HG02840 (cell line): Measurements from ENCODE around the gene IKZF1.

Source experiments
- ATAC-seq: cut with Tn5 transposase; IDR thresholded peaks from one replicate; pipeline ENCODE4 v1.9.1; 2021; ENCODE audit warnings: mild to moderate bottlenecking, moderate library complexity, moderate number of reproducible peaks; ENCODE audit not compliant: unreplicated experiment, low FRiP score

The IKZF1 gene

GRCh38 chr7:50399635-50400034 lies 95.1 kb downstream of the IKZF1 start:
- ATAC-seq: no peak

- no peak for ATAC-seq
Observed at GRCh38 chr7:50400114-50400513, 95.6 kb downstream of the IKZF1 start.

DNA sequence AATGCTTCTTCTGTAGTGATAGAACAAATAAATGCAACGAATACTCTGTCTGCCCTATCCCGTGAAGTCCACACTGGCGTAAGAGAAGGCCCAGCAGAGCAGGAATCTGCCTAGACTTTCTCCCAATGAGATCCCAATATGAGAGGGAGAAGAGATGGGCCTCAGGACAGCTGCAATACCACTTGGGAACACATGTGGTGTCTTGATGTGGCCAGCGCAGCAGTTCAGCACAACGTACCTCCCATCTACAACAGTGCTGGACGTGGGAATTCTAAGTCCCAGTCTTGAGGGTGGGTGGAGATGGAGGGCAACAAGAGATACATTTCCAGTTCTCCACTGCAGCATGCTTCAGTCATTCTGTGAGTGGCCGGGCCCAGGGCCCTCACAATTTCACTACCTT lies 99.9 kb downstream of the IKZF1 start:
- ATAC-seq: no peak

GRCh38 chr7:50405221-50405620 lies 100.7 kb downstream of the IKZF1 start:
- ATAC-seq: no peak

- no peak for ATAC-seq
Observed at GRCh38 chr7:50406935-50407334, 102.4 kb downstream of the IKZF1 start.

GRCh38 chr7:50409856-50410745 lies 105.6 kb downstream of the IKZF1 start:
- ATAC-seq: peak; percentile 35

DNA sequence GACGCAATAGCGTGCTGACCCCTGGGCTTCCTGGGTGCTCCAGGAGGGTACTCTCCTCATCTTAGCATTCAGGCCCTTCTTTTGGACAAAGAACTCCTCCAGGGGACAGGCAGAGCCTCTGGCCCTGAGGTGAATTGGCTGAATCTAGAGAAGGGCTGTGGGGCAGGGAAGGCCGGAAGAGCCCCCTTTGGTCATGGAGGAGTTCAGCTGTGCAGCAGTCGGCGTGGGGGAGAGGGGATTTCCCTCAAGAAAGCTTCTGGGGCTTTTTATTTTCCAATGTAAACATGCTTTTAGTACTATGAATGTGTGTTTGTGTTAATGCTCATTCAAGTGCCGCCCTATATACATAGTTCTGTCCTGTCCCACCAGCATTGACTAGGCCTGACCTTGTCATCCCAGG lies 106.8 kb downstream of the IKZF1 start:
- ATAC-seq: no peak

GRCh38 chr7:50412973-50413372 lies 108.5 kb downstream of the IKZF1 start:
- no peak for ATAC-seq

DNA sequence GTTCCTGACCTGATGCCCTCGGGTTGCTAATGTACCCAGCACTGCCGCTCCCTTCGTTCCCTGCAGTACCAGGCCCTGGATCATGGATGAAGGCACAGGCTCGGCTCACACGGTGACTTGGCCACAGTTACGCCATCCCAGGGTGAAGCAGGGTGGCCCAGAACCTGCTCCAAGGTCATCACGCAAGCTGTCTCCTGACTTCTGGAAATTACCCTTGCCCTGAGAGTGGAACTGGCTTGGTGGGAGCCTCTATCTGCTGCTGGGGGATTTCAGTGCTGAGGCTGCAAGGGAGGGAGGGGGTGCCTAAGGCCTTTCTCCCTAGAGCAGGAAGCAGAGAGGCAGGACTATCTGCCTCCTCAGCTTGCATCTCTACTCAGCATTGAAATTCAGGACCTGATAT lies 109.0 kb downstream of the IKZF1 start:
- ATAC-seq: no peak

GRCh38 chr7:50415844-50416364 lies 111.4 kb downstream of the IKZF1 start:
- no peak for ATAC-seq

GRCh38 chr7:50416527-50417182 lies 112.1 kb downstream of the IKZF1 start:
- ATAC-seq: peak; percentile 49

- peak; percentile 72 for ATAC-seq
Observed at GRCh38 chr7:50418086-50418515, 113.6 kb downstream of the IKZF1 start.

- no peak for ATAC-seq
Observed at GRCh38 chr7:50418526-50419290, 114.2 kb downstream of the IKZF1 start.

DNA sequence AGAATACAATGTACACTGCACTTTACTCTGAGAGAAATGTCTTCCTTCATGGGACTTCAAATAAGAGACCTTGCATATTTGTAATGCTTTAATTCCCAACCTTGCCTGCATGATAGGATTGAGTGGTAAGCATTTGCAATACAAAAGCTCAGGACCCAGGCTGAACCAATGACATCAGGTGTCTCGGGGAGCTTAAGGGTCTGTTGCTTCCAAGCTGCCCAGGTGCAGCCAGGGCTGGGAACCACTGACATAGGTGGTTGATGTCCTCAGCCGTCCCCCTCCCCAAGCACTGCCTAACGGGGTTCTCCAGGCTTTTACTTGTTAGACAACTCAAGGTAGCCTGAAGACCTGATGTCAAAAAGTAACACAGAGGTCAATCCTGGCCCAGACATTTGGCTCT lies 116.5 kb downstream of the IKZF1 start:
- no peak for ATAC-seq

- no peak for ATAC-seq
Observed at GRCh38 chr7:50422858-50423257, 118.3 kb downstream of the IKZF1 start.

- no peak for ATAC-seq
Observed at GRCh38 chr7:50423860-50424259, 119.3 kb downstream of the IKZF1 start.

GRCh38 chr7:50425318-50425717 lies 120.8 kb downstream of the IKZF1 start:
- no peak for ATAC-seq

- ATAC-seq: no peak
Observed at GRCh38 chr7:50426280-50427045, 121.9 kb downstream of the IKZF1 start.

DNA sequence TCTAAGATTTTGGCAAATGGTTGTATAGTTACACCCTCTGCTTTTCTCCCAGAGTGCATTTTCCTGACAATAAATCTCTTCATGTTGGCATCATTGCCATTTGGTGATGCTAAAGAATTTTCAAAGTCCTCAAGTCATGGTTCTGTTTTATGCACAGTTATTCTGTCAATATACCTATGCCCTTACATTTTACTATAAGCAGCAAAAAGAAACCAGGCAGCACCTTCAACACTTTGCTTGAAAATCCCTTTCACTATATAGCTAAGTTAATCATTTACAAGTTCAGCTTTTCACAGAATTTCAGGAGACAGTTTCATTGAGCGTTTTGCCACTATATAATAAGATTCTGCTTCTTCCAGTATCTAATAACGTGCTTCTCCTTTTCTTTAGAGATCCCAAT lies 123.0 kb downstream of the IKZF1 start:
- no peak for ATAC-seq

DNA sequence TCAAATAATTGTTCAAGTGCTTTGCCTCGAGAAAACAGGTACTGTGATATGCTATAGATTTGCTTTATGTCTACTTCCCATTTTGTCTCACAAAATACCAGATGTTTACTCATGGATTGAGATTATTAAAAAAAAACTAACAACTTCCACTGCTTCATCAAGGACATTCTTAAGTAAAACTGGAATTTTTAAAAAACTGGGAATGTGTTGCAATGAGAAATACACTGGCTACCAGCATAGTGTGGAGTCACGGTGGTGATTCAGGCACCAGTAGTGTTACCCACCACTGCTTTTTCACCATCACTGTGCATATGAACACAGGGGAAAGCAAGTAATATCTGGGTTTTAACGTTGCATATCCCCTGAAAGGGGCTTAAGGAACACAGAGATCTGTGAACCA lies 124.4 kb downstream of the IKZF1 start:
- ATAC-seq: no peak
